Chondrocyte (in vitro differentiated cells): ENCODE measurements around the gene PRTN3. TPM values are rescaled to one million over a fixed set of nuclear protein-coding genes. Genes with fewer than 3 reads are reported as not detected.

ENCODE experiments used
- DNase-seq: peaks from one replicate; pipeline ENCODE4 v3.0.0; 2021; ENCODE audit warnings: mixed read lengths, low spot score
- H3K27ac Mint-ChIP-seq: one replicate; pipeline ENCODE4 v1.8.0; 2021; ENCODE audit warnings: mild to moderate bottlenecking, moderate library complexity, mixed read lengths; ENCODE audit not compliant: unreplicated experiment
- H3K27me3 Mint-ChIP-seq: 2 replicates; pipeline ENCODE4 v1.8.0; 2021; ENCODE audit warnings: low read depth, mixed read lengths
- H3K36me3 Mint-ChIP-seq: 2 replicates; pipeline ENCODE4 v1.8.0; 2021; ENCODE audit warnings: low read depth, mixed read lengths
- H3K4me1 Mint-ChIP-seq: 2 replicates; pipeline ENCODE4 v1.8.0; 2021; ENCODE audit warnings: low read depth, mild to moderate bottlenecking, mixed read lengths
- H3K4me3 Mint-ChIP-seq: one replicate; pipeline ENCODE4 v1.8.0; 2021; ENCODE audit warnings: mild to moderate bottlenecking, moderate library complexity, mixed read lengths; ENCODE audit not compliant: unreplicated experiment
- H3K9me3 Mint-ChIP-seq: 2 replicates; pipeline ENCODE4 v1.8.0; 2021; ENCODE audit warnings: low read depth, mixed read lengths
- CTCF ChIP-seq: fragments of 200-600 bp; sonication (generic); IDR thresholded peaks from 2 replicates; pipeline ENCODE4 v1.5.0; 2021; ENCODE audit warnings: antibody characterized with exemption, mild to moderate bottlenecking, moderate library complexity
- total RNA-seq: library from RNA; stranded (reverse); gene quantifications from 3 replicates; pipeline ENCODE4 v1.2.1, GENCODE V29; 2021

The PRTN3 gene
- total RNA-seq, 1 donor from 2014 or later = not detected

- peaks cover 19% of the 10 kb centered on the region for H3K36me3 Mint-ChIP-seq
- H3K4me1 Mint-ChIP-seq = peaks cover 40% of the 10 kb centered on the region
- H3K27me3 Mint-ChIP-seq = no peaks in the 10 kb centered on the region
- H3K9me3 Mint-ChIP-seq = no peaks in the 10 kb centered on the region
- peak overlapping the region; percentile 57 for H3K27ac Mint-ChIP-seq
- H3K4me3 Mint-ChIP-seq = peak overlapping the region; percentile 63
- no peak for TF ChIP-seq CTCF
- DNase-seq = no peak
These were observed 38.8 kb upstream of the PRTN3 start for GRCh38 chr19:801861-802497.

- Mint-ChIP-seq H3K27me3 (no peaks in the 10 kb centered on the region), H3K4me1 (peaks cover 40% of the 10 kb centered on the region), H3K9me3 (no peaks in the 10 kb centered on the region), H3K27ac (peak overlapping the region; percentile 57), H3K36me3 (peaks cover 24% of the 10 kb centered on the region), H3K4me3 (peak overlapping the region; percentile 63)
- DNase-seq = no peak
- no peak for TF ChIP-seq CTCF
These were observed 38.2 kb upstream of the PRTN3 start for GRCh38 chr19:802498-803098.

GRCh38 chr19:803099-803561 is 37.7 kb upstream of the PRTN3 start:
- DNase-seq = no peak
- Mint-ChIP-seq H3K36me3 (peaks cover 28% of the 10 kb centered on the region), H3K9me3 (no peaks in the 10 kb centered on the region), H3K27me3 (no peaks in the 10 kb centered on the region), H3K27ac (no peak overlapping the region), H3K4me1 (peaks cover 40% of the 10 kb centered on the region), H3K4me3 (no peak overlapping the region)
- no peak for TF ChIP-seq CTCF

GRCh38 chr19:803686-804418 is 36.9 kb upstream of the PRTN3 start:
- Mint-ChIP-seq H3K36me3 (peaks cover 28% of the 10 kb centered on the region), H3K27ac (no peak overlapping the region), H3K27me3 (no peaks in the 10 kb centered on the region), H3K4me1 (peaks cover 40% of the 10 kb centered on the region), H3K9me3 (no peaks in the 10 kb centered on the region), H3K4me3 (no peak overlapping the region)
- DNase-seq = no peak
- no peak for TF ChIP-seq CTCF

- Mint-ChIP-seq H3K27me3 (no peaks in the 10 kb centered on the region), H3K36me3 (peaks cover 27% of the 10 kb centered on the region), H3K4me3 (no peak overlapping the region), H3K27ac (no peak overlapping the region), H3K4me1 (peaks cover 36% of the 10 kb centered on the region), H3K9me3 (no peaks in the 10 kb centered on the region)
- TF ChIP-seq CTCF = no peak
- no peak for DNase-seq
These were observed 36.2 kb upstream of the PRTN3 start for GRCh38 chr19:804419-805165.
